Measurements from ENCODE around the gene USF2. TPM values are rescaled to one million over a fixed set of nuclear protein-coding genes. Genes with fewer than 3 reads are reported as not detected.

USF2 gene
- total and polyA plus RNA-seq, 2 donors (not counting 1 experiment from before 2014, with no cell fraction given), result 53.8 to 74.9 TPM

GRCh38 chr19:35301961-35302360, 33.2 kb downstream of the USF2 start:
- Histone ChIP-seq H3K9ac (ENCODE audit: insufficient read depth, low read length) (no peak overlapping the region), H4K20me1 (ENCODE audit: control insufficient read depth, extremely low read depth, insufficient read depth, low read length) (no peaks in the 10 kb centered on the region), H3K4me3 (replicated peaks in 1 of 4; ENCODE audit: control extremely low read depth in 1 of 4, insufficient read depth in 1 of 4, low read depth in 3 of 4, low read length in 4 of 4) (no peak overlapping the region), H3K27ac (ENCODE audit: insufficient read depth, low read length) (no peak overlapping the region), H3K27me3 (ENCODE audit: control insufficient read depth, insufficient read depth, low read length) (peaks cover 2% of the 10 kb centered on the region), H2AFZ (ENCODE audit: low read length) (no peak overlapping the region), H3K4me1 (ENCODE audit: control insufficient read depth, extremely low read depth, insufficient read depth, low read length) (no peaks in the 10 kb centered on the region), H3K4me2 (ENCODE audit: extremely low read depth, insufficient read depth, low read length) (no peak overlapping the region), H3K36me3 (ENCODE audit: control insufficient read depth, insufficient read depth, low read length) (no peaks in the 10 kb centered on the region), H3K9me3 (ENCODE audit: control insufficient read depth, insufficient read depth, low read depth, low read length) (no peaks in the 10 kb centered on the region), H3K79me2 (ENCODE audit: control insufficient read depth, insufficient read depth, low read length) (no peaks in the 10 kb centered on the region)
- DNase-seq (ENCODE audit: low read depth in 2 of 2), result no peak
- TF ChIP-seq, protein P1, sequence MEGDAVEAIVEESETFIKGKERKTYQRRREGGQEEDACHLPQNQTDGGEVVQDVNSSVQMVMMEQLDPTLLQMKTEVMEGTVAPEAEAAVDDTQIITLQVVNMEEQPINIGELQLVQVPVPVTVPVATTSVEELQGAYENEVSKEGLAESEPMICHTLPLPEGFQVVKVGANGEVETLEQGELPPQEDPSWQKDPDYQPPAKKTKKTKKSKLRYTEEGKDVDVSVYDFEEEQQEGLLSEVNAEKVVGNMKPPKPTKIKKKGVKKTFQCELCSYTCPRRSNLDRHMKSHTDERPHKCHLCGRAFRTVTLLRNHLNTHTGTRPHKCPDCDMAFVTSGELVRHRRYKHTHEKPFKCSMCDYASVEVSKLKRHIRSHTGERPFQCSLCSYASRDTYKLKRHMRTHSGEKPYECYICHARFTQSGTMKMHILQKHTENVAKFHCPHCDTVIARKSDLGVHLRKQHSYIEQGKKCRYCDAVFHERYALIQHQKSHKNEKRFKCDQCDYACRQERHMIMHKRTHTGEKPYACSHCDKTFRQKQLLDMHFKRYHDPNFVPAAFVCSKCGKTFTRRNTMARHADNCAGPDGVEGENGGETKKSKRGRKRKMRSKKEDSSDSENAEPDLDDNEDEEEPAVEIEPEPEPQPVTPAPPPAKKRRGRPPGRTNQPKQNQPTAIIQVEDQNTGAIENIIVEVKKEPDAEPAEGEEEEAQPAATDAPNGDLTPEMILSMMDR (conservative IDR thresholded peaks at IDR 0.05 in 1 of 2, IDR thresholded peaks at IDR 0.05 in 1 of 2; ENCODE audit: low read depth in 1 of 2, low read length in 2 of 2), result no peak
- TF ChIP-seq EZH2 (IDR thresholded peaks at IDR 0.05; ENCODE audit: low read length, missing control alignments), result no peak

DNA sequence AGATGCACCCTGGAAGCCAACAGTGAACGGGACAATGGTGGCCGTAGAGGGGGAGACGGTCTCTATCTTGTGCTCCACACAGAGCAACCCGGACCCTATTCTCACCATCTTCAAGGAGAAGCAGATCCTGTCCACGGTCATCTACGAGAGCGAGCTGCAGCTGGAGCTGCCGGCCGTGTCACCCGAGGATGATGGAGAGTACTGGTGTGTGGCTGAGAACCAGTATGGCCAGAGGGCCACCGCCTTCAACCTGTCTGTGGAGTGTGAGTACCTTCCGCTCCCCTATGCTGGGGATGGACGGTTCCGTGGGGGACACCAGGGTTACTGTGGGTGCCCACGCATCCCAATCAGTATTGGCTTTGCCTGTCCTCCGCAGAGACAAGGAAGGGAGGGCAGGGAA, 33.7 kb downstream of the USF2 start:
- no peaks in the 10 kb centered on the region for H3K4me1 ChIP-seq (ENCODE audit: control insufficient read depth, extremely low read depth, insufficient read depth, low read length)
- H2AFZ ChIP-seq (ENCODE audit: low read length), result no peak overlapping the region
- no peak overlapping the region for H3K4me2 ChIP-seq (ENCODE audit: extremely low read depth, insufficient read depth, low read length)
- H3K27ac ChIP-seq (ENCODE audit: insufficient read depth, low read length), result no peak overlapping the region
- H3K79me2 ChIP-seq (ENCODE audit: control insufficient read depth, insufficient read depth, low read length), result no peaks in the 10 kb centered on the region
- TF ChIP-seq, protein P1 (conservative IDR thresholded peaks at IDR 0.05 in 1 of 2, IDR thresholded peaks at IDR 0.05 in 1 of 2; ENCODE audit: low read depth in 1 of 2, low read length in 2 of 2), result no peak
- TF ChIP-seq EZH2 (IDR thresholded peaks at IDR 0.05; ENCODE audit: low read length, missing control alignments), result no peak
- no peaks in the 10 kb centered on the region for H3K36me3 ChIP-seq (ENCODE audit: control insufficient read depth, insufficient read depth, low read length)
- no peaks in the 10 kb centered on the region for H4K20me1 ChIP-seq (ENCODE audit: control insufficient read depth, extremely low read depth, insufficient read depth, low read length)
- H3K4me3 ChIP-seq (replicated peaks in 1 of 4; ENCODE audit: control extremely low read depth in 1 of 4, insufficient read depth in 1 of 4, low read depth in 3 of 4, low read length in 4 of 4), result no peak overlapping the region
- DNase-seq (ENCODE audit: low read depth in 2 of 2), result no peak
- H3K9ac ChIP-seq (ENCODE audit: insufficient read depth, low read length), result no peak overlapping the region
- peaks cover 2% of the 10 kb centered on the region for H3K27me3 ChIP-seq (ENCODE audit: control insufficient read depth, insufficient read depth, low read length)
- no peaks in the 10 kb centered on the region for H3K9me3 ChIP-seq (ENCODE audit: control insufficient read depth, insufficient read depth, low read depth, low read length)

GRCh38 chr19:35303357-35303915, 34.7 kb downstream of the USF2 start:
- no peak overlapping the region for H2AFZ ChIP-seq (ENCODE audit: low read length)
- no peak overlapping the region for H3K9ac ChIP-seq (ENCODE audit: insufficient read depth, low read length)
- no peak for TF ChIP-seq EZH2 (IDR thresholded peaks at IDR 0.05; ENCODE audit: low read length, missing control alignments)
- TF ChIP-seq, protein P1 (conservative IDR thresholded peaks at IDR 0.05 in 1 of 2, IDR thresholded peaks at IDR 0.05 in 1 of 2; ENCODE audit: low read depth in 1 of 2, low read length in 2 of 2), result no peak
- H3K36me3 ChIP-seq (ENCODE audit: control insufficient read depth, insufficient read depth, low read length), result no peaks in the 10 kb centered on the region
- no peak for DNase-seq (ENCODE audit: low read depth in 2 of 2)
- no peaks in the 10 kb centered on the region for H4K20me1 ChIP-seq (ENCODE audit: control insufficient read depth, extremely low read depth, insufficient read depth, low read length)
- no peaks in the 10 kb centered on the region for H3K79me2 ChIP-seq (ENCODE audit: control insufficient read depth, insufficient read depth, low read length)
- H3K27ac ChIP-seq (ENCODE audit: insufficient read depth, low read length), result no peak overlapping the region
- no peaks in the 10 kb centered on the region for H3K4me1 ChIP-seq (ENCODE audit: control insufficient read depth, extremely low read depth, insufficient read depth, low read length)
- no peak overlapping the region for H3K4me2 ChIP-seq (ENCODE audit: extremely low read depth, insufficient read depth, low read length)
- H3K27me3 ChIP-seq (ENCODE audit: control insufficient read depth, insufficient read depth, low read length), result peaks cover 2% of the 10 kb centered on the region
- H3K4me3 ChIP-seq (replicated peaks in 1 of 4; ENCODE audit: control extremely low read depth in 1 of 4, insufficient read depth in 1 of 4, low read depth in 3 of 4, low read length in 4 of 4), result no peak overlapping the region
- H3K9me3 ChIP-seq (ENCODE audit: control insufficient read depth, insufficient read depth, low read depth, low read length), result no peaks in the 10 kb centered on the region
